ENCODE measurements around the gene YIPF3. TPM values are rescaled to one million over a fixed set of nuclear protein-coding genes. Genes with fewer than 3 reads are reported as not detected.

YIPF3 gene
- total and polyA plus RNA-seq, 2 donors from 2014 or later = 107 to 114 TPM

DNA sequence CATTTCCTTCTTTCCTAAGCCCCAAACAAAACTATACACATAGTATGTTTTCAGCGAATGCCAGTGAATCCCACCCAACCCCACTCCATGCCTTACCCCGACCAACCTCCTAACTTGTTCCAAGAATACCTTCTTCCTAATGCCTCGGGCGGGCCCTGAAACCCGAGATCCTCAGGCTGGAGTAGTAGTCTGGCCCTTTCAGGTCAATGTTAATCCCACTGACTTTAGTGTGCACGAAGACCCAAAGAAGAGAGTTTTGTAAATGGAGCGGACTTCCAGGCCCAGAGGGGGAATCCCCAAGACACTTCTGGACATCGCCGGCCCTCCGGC, 394 bp downstream of the YIPF3 start:
- TF ChIP-seq, protein P1, sequence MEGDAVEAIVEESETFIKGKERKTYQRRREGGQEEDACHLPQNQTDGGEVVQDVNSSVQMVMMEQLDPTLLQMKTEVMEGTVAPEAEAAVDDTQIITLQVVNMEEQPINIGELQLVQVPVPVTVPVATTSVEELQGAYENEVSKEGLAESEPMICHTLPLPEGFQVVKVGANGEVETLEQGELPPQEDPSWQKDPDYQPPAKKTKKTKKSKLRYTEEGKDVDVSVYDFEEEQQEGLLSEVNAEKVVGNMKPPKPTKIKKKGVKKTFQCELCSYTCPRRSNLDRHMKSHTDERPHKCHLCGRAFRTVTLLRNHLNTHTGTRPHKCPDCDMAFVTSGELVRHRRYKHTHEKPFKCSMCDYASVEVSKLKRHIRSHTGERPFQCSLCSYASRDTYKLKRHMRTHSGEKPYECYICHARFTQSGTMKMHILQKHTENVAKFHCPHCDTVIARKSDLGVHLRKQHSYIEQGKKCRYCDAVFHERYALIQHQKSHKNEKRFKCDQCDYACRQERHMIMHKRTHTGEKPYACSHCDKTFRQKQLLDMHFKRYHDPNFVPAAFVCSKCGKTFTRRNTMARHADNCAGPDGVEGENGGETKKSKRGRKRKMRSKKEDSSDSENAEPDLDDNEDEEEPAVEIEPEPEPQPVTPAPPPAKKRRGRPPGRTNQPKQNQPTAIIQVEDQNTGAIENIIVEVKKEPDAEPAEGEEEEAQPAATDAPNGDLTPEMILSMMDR (IDR thresholded peaks at IDR 0.05; ENCODE audit: borderline replicate concordance, extremely low read depth, insufficient read depth) = no peak
- intact Hi-C loops (cut with DNase I) = no loop called here
- peak overlapping the region; percentile 76 to 88 for H3K27ac ChIP-seq (ENCODE audit: low read depth in 2 of 2, low read length in 2 of 2)
- H3K9ac ChIP-seq (ENCODE audit: low read length in 3 of 3) = peak overlapping the region; percentile 89 to 99 (median 92)
- no peak for FAIRE-seq
- H3K4me3 ChIP-seq (ENCODE audit: low read length in 3 of 3) = peak overlapping the region; percentile 93 to 98 (median 97)
- H3K4me1 ChIP-seq (ENCODE audit: control insufficient read depth in 2 of 3, insufficient read depth in 2 of 3, low read depth in 1 of 3, low read length in 3 of 3) = peaks cover 13 to 16% (median 15%) of the 10 kb centered on the region in 3 donors
- no peak for DNase-seq
- H3K36me3 ChIP-seq (ENCODE audit: control insufficient read depth in 2 of 3, insufficient read depth in 3 of 3, low read length in 3 of 3) = peaks cover 11 to 46% (median 39%) of the 10 kb centered on the region in 3 donors
- H3K9me3 ChIP-seq (ENCODE audit: control insufficient read depth in 2 of 3, insufficient read depth in 1 of 3, low read length in 3 of 3) = no peaks in the 10 kb centered on the region
- H3K27me3 ChIP-seq (ENCODE audit: control insufficient read depth, insufficient read depth, low read length) = no peaks in the 10 kb centered on the region

DNA sequence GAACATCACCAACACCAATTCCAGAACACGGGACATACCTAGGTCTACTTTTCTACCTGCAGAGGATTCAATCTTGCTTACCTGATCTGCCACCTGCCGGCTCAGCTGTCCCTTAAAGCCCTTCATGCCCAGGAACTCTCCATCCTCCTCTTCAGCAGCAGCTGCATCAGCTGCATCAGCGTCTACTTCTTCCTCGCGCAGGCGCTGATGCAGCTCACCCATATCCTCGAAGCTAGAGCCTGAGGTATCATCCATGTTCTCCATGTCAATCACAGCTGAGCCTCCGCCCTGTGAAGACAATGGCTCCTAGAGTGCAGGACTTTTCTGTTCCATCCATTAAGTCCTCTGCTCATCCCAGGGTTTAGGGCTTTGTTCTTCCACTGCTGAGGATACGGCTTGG, 918 bp downstream of the YIPF3 start:
- TF ChIP-seq, protein P1 (IDR thresholded peaks at IDR 0.05; ENCODE audit: borderline replicate concordance, extremely low read depth, insufficient read depth) = no peak
- no peak for FAIRE-seq
- peaks cover 13 to 17% (median 15%) of the 10 kb centered on the region in 3 donors for H3K4me1 ChIP-seq (ENCODE audit: control insufficient read depth in 2 of 3, insufficient read depth in 2 of 3, low read depth in 1 of 3, low read length in 3 of 3)
- H3K4me3 ChIP-seq (ENCODE audit: low read length in 3 of 3) = peak overlapping the region; percentile 93 to 98 (median 97)
- peaks cover 12 to 42% (median 34%) of the 10 kb centered on the region in 3 donors for H3K36me3 ChIP-seq (ENCODE audit: control insufficient read depth in 2 of 3, insufficient read depth in 3 of 3, low read length in 3 of 3)
- intact Hi-C loops (cut with DNase I) = no loop called here
- no peaks in the 10 kb centered on the region for H3K27me3 ChIP-seq (ENCODE audit: control insufficient read depth, insufficient read depth, low read length)
- DNase-seq = no peak
- peak overlapping the region; percentile 89 to 99 (median 92) for H3K9ac ChIP-seq (ENCODE audit: low read length in 3 of 3)
- H3K27ac ChIP-seq (ENCODE audit: low read depth in 2 of 2, low read length in 2 of 2) = no peak overlapping the region
- H3K9me3 ChIP-seq (ENCODE audit: control insufficient read depth in 2 of 3, insufficient read depth in 1 of 3, low read length in 3 of 3) = no peaks in the 10 kb centered on the region

DNA sequence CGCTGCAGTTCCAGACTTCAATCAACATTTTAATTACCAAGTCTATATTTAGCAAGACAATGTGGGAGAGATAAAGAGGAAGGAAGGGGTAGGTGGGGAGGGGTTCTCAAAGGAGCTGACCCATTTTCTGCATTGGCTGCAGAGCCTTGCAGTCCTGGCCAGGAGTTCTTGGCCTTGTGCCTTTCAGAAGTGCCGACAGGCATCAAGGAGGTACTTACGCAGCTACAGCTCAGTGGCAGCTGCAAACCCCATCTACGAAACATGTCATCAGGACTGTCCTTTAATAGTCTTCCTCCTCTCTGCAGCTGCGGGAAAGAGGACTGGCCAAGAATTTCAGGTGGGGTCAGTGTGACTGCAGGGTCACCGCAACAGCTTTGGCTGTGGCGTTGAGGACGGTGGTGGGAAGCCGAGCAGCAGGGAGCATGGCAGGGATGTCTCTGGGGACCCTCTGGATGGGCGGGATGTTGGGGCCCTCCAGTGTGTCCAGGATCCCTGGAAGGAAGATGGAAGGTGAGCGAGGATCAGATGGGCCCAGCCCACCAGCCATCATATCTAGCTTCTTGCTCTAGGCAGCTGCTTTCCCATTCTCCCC, 4.8 kb downstream of the YIPF3 start:
- Histone ChIP-seq H3K27me3 (ENCODE audit: control insufficient read depth, insufficient read depth, low read length) (no peaks in the 10 kb centered on the region), H3K36me3 (ENCODE audit: control insufficient read depth in 2 of 3, insufficient read depth in 3 of 3, low read length in 3 of 3) (peaks cover 5 to 26% (median 20%) of the 10 kb centered on the region in 3 donors), H3K27ac (ENCODE audit: low read depth in 2 of 2, low read length in 2 of 2) (no peak overlapping the region), H3K4me1 (ENCODE audit: control insufficient read depth in 2 of 3, insufficient read depth in 2 of 3, low read depth in 1 of 3, low read length in 3 of 3) (peaks cover 7 to 25% (median 13%) of the 10 kb centered on the region in 3 donors), H3K9ac (ENCODE audit: low read length in 3 of 3) (no peak overlapping the region), H3K4me3 (ENCODE audit: low read length in 3 of 3) (no peak overlapping the region), H3K9me3 (ENCODE audit: control insufficient read depth in 2 of 3, insufficient read depth in 1 of 3, low read length in 3 of 3) (no peaks in the 10 kb centered on the region)
- intact Hi-C loops (cut with DNase I) = no loop called here
- DNase-seq = no peak
- TF ChIP-seq, protein P1 (IDR thresholded peaks at IDR 0.05; ENCODE audit: borderline replicate concordance, extremely low read depth, insufficient read depth) = no peak
- FAIRE-seq = no peak

DNA sequence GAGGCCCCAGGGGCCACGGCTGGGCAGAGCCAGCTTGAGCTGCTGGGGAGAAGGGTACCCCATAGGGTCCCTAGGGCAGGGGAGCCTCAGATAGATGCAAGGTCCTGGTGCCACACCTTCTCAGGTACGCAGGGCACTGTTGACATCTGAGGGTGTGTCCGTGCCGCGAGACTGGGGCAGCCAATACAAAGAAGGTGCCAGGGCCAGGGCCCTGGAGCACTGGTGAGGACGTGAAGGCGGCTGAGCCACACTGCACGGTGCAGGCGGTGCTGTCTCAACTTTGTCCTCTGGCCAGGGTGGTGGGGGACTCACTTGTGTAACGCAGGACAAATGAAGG, 5.9 kb downstream of the YIPF3 start:
- no peak for FAIRE-seq
- Histone ChIP-seq H3K36me3 (ENCODE audit: control insufficient read depth in 2 of 3, insufficient read depth in 3 of 3, low read length in 3 of 3) (peaks cover 5 to 26% (median 20%) of the 10 kb centered on the region in 3 donors), H3K27ac (ENCODE audit: low read depth in 2 of 2, low read length in 2 of 2) (peak overlapping the region in 1 of 2 donors; percentile 43), H3K27me3 (ENCODE audit: control insufficient read depth, insufficient read depth, low read length) (no peaks in the 10 kb centered on the region), H3K4me3 (ENCODE audit: low read length in 3 of 3) (peak overlapping the region in 1 of 3 donors; percentile 58), H3K9me3 (ENCODE audit: control insufficient read depth in 2 of 3, insufficient read depth in 1 of 3, low read length in 3 of 3) (no peaks in the 10 kb centered on the region), H3K9ac (ENCODE audit: low read length in 3 of 3) (peak overlapping the region in 1 of 3 donors; percentile 28), H3K4me1 (ENCODE audit: control insufficient read depth in 2 of 3, insufficient read depth in 2 of 3, low read depth in 1 of 3, low read length in 3 of 3) (peaks cover 4 to 23% (median 10%) of the 10 kb centered on the region in 3 donors)
- intact Hi-C loops (cut with DNase I) = no loop called here
- peak in 1 of 5 donors; percentile 61 for DNase-seq
- TF ChIP-seq, protein P1 (IDR thresholded peaks at IDR 0.05; ENCODE audit: borderline replicate concordance, extremely low read depth, insufficient read depth) = no peak

Measured in kidney (tissue), 14 donors.